Fibroblast of skin of abdomen (primary cell): ENCODE measurements around the gene RNF14.

ENCODE experiments used
- DNase-seq: peaks from one replicate; pipeline ENCODE4 v3.0.0-alpha.2; 2013

RNF14 gene

GRCh38 chr5:141982626-141983025, 13.7 kb downstream of the RNF14 start:
- DNase-seq, result no peak

GRCh38 chr5:141986072-141986471, 17.2 kb downstream of the RNF14 start:
- no peak for DNase-seq

GRCh38 chr5:141989720-141990119, 20.8 kb downstream of the RNF14 start:
- no peak for DNase-seq

- DNase-seq, result peak; percentile 53
Observed at GRCh38 chr5:141992349-141992963, 23.6 kb downstream of the RNF14 start.

- no peak for DNase-seq
Observed at GRCh38 chr5:141994511-141995136, 25.7 kb downstream of the RNF14 start.

- DNase-seq, result no peak
Observed at GRCh38 chr5:141995656-141996055, 26.8 kb downstream of the RNF14 start.

- DNase-seq, result no peak
Observed at GRCh38 chr5:141997358-141997960, 28.6 kb downstream of the RNF14 start.

- DNase-seq, result no peak
Observed at GRCh38 chr5:142000173-142000572, 31.3 kb downstream of the RNF14 start.

GRCh38 chr5:142000704-142001484, 32.0 kb downstream of the RNF14 start:
- no peak for DNase-seq

- DNase-seq, result no peak
Observed at GRCh38 chr5:142003266-142003800, 34.4 kb downstream of the RNF14 start.

- no peak for DNase-seq
Observed at GRCh38 chr5:142006363-142007236, 37.7 kb downstream of the RNF14 start.

GRCh38 chr5:142007237-142007544, 38.3 kb downstream of the RNF14 start:
- no peak for DNase-seq

GRCh38 chr5:142008813-142009212, 39.9 kb downstream of the RNF14 start:
- no peak for DNase-seq

- no peak for DNase-seq
Observed at GRCh38 chr5:142009886-142010285, 41.0 kb downstream of the RNF14 start.

GRCh38 chr5:142011572-142012185, 42.8 kb downstream of the RNF14 start:
- no peak for DNase-seq

GRCh38 chr5:142012186-142012785, 43.4 kb downstream of the RNF14 start:
- DNase-seq, result no peak

- DNase-seq, result peak; percentile 74
Observed at GRCh38 chr5:142012792-142013388, 44.0 kb downstream of the RNF14 start, which contains the start of gene GNPDA1. Gene GNPDA1, minus strand, starts transcription at chr5:142013027. Its CDS starts 992 bp downstream, at chr5:142012035.

GRCh38 chr5:142013734-142014521, 45.0 kb downstream of the RNF14 start:
- DNase-seq, result peak; percentile 20

GRCh38 chr5:142014911-142015584, 46.1 kb downstream of the RNF14 start:
- peak; percentile 45 for DNase-seq
